HL-60/S4 treated with phorbol 12-myristate 13-acetate at 8.2 ng/mL for 4 days and 3 days (cell line): Measurements from ENCODE around the gene SAPCD1.

Source experiments
- in situ Hi-C: fragments of 300-500 bp; cut with MboI; formaldehyde crosslinking; loops from 2 replicates; pipeline ENCODE4 v1.15.0; 2022; ENCODE audit warnings: low sequenced_read_pairs

Gene SAPCD1

DNA sequence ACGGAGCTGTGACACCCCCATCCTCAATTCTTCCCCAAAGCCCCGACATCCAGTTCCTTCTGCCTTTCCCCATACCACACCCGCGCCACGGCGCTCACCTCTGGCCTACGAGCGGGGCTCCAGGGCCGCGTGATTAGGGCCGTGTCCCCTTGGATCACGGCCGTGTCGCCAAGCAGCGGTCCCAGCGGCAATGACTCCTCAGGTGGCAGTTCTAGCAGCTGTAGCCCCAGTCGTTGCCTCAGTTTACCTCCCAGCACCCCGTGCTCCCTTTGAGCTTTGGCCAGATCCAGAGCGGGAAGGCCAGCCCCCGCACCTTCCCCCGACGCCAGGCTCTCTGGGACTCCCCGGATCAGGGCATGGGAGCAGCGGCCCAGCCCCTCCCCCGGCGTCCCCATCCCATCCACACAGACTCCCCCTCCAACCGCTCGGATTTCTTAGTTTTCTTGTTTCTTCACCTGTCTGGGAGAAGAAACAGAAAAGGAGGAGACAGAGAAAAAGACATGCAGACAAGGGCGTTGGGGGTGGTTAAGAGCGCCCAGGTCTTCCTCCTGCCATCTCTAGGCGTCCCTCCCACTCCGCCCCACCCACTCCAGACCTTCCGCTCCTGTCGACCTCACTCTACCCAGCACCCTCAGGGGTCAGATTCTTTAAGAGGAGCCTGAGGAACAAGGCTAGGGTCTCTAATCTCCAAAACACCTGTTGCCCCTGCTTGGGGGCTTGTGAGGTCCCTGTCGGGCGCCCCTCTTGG is 33.5 kb upstream of the SAPCD1 start, which contains the start of gene DDAH2:
Gene DDAH2 (minus strand): TSS at position 533 of the 748 bp plus-strand sequence. CDS start 138 bp downstream, at position 395.
- in situ Hi-C loops, result no loop called here

DNA sequence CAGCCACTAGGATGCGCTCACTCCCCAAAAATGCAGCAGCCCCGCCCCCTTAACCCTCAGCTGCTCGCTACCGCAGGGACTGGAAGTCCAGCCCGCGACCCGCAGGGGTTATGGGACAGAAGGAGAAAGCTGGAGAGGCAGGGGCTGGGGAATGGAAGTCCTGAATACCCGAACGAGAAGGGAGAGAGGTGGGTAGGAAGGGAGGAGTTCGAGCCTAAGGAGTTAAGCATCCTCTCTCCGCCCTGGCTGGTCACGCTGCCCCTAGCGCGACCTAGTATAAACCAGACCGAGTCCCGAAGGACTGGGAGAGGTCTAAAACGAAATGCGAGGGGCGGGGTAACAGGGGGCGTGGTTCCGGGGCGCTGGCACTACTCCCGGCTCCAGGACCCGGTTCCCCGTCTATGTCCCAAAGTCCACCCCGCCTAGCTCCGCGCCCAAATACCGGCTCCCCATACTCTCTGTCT is 32.9 kb upstream of the SAPCD1 start:
- in situ Hi-C loops, result no loop called here

- in situ Hi-C loops, result no loop called here
Observed at GRCh38 chr6:31729979-31730630, 32.4 kb upstream of the SAPCD1 start.

- in situ Hi-C loops, result no loop called here
Observed at GRCh38 chr6:31730631-31731086, 31.8 kb upstream of the SAPCD1 start.

GRCh38 chr6:31732029-31732428 is 30.4 kb upstream of the SAPCD1 start:
- in situ Hi-C loops, result no loop called here

DNA sequence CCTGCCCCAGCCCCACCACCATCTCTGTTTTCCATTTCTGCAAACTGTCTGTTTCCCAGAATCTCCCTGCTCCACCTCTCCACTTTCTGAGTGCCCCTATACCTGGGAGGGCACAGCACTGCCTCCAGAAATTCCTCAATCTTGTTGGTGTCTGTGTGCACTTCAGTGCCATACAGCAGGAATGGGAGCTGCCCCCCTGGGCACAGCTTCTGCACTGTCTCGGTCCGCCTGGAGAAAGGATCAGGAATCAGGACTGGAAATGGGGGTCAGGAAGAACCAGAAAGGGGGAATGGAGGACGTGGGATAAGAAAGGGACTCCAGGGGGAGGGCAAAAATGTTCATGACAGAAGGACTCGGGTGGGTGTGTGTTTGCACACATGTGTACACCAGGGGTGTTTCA is 28.7 kb upstream of the SAPCD1 start:
- in situ Hi-C loops, result no loop called here

GRCh38 chr6:31734247-31734820 is 28.1 kb upstream of the SAPCD1 start:
- in situ Hi-C loops, result no loop called here

DNA sequence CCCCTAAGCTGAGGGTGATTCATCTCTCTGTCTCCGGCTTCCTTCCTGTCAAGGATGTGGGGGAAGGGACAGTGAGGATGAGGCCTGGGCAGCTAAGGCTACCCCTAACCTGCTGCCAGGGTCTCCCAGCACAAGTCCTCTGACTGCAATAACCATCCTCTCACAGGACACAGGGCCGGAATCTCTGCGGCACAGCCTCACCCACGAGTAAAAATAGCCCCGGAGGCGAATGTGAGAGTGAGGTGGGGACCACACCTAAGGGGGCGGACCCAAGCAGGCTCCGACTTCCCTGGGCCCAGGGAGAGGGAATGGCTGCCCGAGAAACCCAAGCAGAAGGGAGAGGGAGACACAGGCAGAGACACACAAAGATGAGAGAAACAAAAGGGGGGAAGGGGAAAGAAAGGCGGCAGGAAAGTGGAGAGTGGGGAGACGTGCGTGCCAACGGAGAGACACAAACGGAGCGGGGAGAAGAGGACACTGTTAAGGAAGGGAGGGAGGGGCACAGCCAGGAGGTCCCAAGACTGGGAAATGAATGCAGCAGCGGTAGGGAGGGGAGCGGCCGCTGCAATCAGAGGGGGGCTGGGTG is 27.5 kb upstream of the SAPCD1 start:
- in situ Hi-C loops, result no loop called here

- in situ Hi-C loops, result no loop called here
Observed at GRCh38 chr6:31736021-31736767, 26.3 kb upstream of the SAPCD1 start, which contains the start of gene CLIC1. Gene CLIC1, minus strand, starts transcription at chr6:31736530. Its CDS starts 230 bp downstream, at chr6:31736300.

GRCh38 chr6:31736768-31737314 is 25.6 kb upstream of the SAPCD1 start:
- in situ Hi-C loops, result no loop called here

DNA sequence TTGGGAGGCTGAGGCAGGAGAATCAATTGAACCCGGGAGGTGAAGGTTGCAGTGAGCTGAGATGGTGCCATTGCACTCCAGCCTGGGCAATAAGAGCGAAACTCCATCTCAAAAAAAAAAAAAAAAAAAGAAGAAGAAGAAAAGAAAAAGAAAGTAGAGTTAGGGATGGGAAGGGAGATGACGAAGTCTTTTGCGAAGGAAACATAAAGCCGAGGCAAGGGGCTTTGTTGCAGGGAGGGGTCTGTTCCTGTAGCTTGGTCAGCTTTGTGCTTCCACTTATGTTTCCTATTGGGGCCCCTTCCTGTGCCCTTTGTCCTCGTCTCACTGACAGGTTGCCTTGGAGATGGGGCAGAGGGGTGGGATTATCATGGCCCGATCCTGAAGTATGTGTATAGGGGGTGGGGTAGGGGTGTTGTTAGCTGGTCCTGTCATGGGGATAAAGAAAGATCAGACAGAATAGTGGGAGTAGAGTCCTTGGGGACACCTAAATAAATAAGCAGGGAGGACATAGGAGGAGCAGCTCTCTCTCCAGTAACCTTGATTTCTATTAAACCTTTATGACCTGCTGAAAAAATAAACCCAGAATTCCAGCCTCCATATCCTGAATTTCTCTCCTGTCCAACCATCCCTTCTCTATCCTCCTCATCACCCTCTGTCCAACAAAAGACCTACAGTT is 25.0 kb upstream of the SAPCD1 start:
- in situ Hi-C loops, result no loop called here

- in situ Hi-C loops, result no loop called here
Observed at GRCh38 chr6:31737991-31738979, 24.2 kb upstream of the SAPCD1 start.

DNA sequence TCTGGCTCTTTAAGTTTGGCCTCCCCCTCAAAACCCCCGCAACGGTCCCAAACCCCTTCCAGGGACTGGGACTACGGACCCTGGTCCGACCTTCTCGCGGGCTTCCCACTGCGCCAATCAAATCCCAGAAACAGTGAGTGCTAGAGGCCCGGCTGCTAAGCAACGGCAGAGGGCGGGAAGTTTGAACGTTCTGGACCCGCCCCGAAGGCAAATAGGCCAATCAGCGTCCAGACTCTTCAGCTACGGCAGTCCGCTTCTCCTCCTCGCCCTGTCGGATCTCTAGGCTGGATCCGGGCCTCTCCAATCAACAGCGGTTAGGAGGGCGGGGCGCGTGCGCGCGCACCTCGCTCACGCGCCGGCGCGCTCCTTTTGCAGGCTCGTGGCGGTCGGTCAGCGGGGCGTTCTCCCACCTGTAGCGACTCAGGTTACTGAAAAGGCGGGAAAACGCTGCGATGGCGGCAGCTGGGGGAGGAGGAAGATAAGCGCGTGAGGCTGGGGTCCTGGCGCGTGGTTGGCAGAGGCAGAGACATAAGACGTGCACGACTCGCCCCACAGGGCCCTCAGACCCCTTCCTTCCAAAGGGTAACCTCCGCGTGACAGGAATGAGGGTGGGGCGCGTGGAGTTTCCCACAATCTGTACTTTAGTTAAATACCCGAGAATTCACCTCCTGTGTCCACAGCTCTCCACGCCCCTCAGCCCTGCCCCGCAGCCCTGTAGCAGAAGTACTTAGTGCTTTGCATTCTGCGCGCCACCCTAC is 22.6 kb upstream of the SAPCD1 start, which contains the start of gene MSH5:
Gene MSH5 (plus strand): TSS at position 367 of the 758 bp plus-strand sequence. CDS start 462 bp downstream, outside the sequence.
- in situ Hi-C loops, result no loop called here

DNA sequence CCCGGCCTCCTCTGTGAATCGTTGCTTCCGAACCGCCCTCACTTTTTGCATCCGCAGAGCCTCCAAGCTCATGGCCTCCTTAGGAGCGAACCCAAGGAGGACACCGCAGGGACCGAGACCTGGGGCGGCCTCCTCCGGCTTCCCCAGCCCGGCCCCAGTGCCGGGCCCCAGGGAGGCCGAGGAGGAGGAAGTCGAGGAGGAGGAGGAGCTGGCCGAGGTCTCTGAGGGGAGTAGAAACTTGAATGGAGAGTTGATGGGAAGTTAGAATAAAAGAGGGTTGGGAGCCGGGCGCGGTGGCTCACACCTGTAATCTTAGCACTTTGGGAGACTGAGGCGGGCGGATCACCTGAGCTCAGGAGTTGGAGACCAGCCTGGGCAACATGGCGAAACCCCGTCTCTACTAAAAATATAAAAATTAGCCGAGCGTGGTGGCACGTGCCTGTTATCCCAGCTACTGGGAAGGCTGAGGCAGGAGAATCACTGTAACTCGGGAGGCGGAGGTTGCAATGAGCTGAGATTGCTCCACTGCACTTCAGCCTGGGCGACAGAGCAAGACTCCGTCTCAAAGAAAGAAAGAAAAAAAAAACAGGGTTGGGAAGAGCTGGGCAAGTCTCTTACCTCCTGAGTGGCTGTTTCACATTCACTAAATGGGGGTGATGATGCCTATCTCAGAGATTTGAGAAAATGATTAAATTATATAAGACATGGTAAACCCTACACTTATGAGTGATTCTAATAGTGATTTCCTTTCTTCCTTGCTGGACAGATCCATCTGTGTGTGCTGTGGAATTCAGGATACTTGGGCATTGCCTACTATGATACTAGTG is 21.8 kb upstream of the SAPCD1 start:
- in situ Hi-C loops, result no loop called here

- in situ Hi-C loops, result no loop called here
Observed at GRCh38 chr6:31741815-31742214, 20.6 kb upstream of the SAPCD1 start.

GRCh38 chr6:31742894-31743293 is 19.6 kb upstream of the SAPCD1 start:
- in situ Hi-C loops, result no loop called here

- in situ Hi-C loops, result no loop called here
Observed at GRCh38 chr6:31744422-31744821, 18.0 kb upstream of the SAPCD1 start.
